ENCODE data around the gene ALX4.

The ALX4 gene

GRCh38 chr11:44281151-44281550 is 28.8 kb downstream of the ALX4 start:
- no peak overlapping the region for H3K4me3 ChIP-seq (ENCODE audit: low read depth in 1 of 2, low read length in 2 of 2)
- no peaks in the 10 kb centered on the region for H3K9me3 ChIP-seq (ENCODE audit: control insufficient read depth in 1 of 2, low read length in 2 of 2)
- H3K36me3 ChIP-seq (ENCODE audit: control insufficient read depth in 1 of 2, insufficient read depth in 2 of 2, low read length in 2 of 2): no peaks in the 10 kb centered on the region
- H3K9ac ChIP-seq (ENCODE audit: low read depth in 1 of 2, low read length in 2 of 2): no peak overlapping the region
- no peak overlapping the region for H3K27ac ChIP-seq (ENCODE audit: low read depth, low read length)
- H3K4me1 ChIP-seq (ENCODE audit: control insufficient read depth in 1 of 2, insufficient read depth in 2 of 2, low read length in 2 of 2): no peaks in the 10 kb centered on the region
- H3K27me3 ChIP-seq (ENCODE audit: control insufficient read depth in 1 of 2, insufficient read depth in 2 of 2, low read length in 2 of 2): no peaks in the 10 kb centered on the region

- Histone ChIP-seq H3K36me3 (ENCODE audit: control insufficient read depth in 1 of 2, insufficient read depth in 2 of 2, low read length in 2 of 2) (no peaks in the 10 kb centered on the region), H3K9me3 (ENCODE audit: control insufficient read depth in 1 of 2, low read length in 2 of 2) (no peaks in the 10 kb centered on the region), H3K4me3 (ENCODE audit: low read depth in 1 of 2, low read length in 2 of 2) (no peak overlapping the region), H3K27ac (ENCODE audit: low read depth, low read length) (no peak overlapping the region), H3K4me1 (ENCODE audit: control insufficient read depth in 1 of 2, insufficient read depth in 2 of 2, low read length in 2 of 2) (no peaks in the 10 kb centered on the region), H3K9ac (ENCODE audit: low read depth in 1 of 2, low read length in 2 of 2) (no peak overlapping the region), H3K27me3 (ENCODE audit: control insufficient read depth in 1 of 2, insufficient read depth in 2 of 2, low read length in 2 of 2) (no peaks in the 10 kb centered on the region)
Measured at GRCh38 chr11:44280257-44280656, 29.7 kb downstream of the ALX4 start.

GRCh38 chr11:44279483-44279882 is 30.5 kb downstream of the ALX4 start:
- no peak overlapping the region for H3K4me3 ChIP-seq (ENCODE audit: low read depth in 1 of 2, low read length in 2 of 2)
- H3K27me3 ChIP-seq (ENCODE audit: control insufficient read depth in 1 of 2, insufficient read depth in 2 of 2, low read length in 2 of 2): no peaks in the 10 kb centered on the region
- H3K9ac ChIP-seq (ENCODE audit: low read depth in 1 of 2, low read length in 2 of 2): no peak overlapping the region
- no peaks in the 10 kb centered on the region for H3K4me1 ChIP-seq (ENCODE audit: control insufficient read depth in 1 of 2, insufficient read depth in 2 of 2, low read length in 2 of 2)
- no peak overlapping the region for H3K27ac ChIP-seq (ENCODE audit: low read depth, low read length)
- no peaks in the 10 kb centered on the region for H3K9me3 ChIP-seq (ENCODE audit: control insufficient read depth in 1 of 2, low read length in 2 of 2)
- H3K36me3 ChIP-seq (ENCODE audit: control insufficient read depth in 1 of 2, insufficient read depth in 2 of 2, low read length in 2 of 2): no peaks in the 10 kb centered on the region

GRCh38 chr11:44277196-44278090 is 32.5 kb downstream of the ALX4 start:
- no peak overlapping the region for H3K9ac ChIP-seq (ENCODE audit: low read depth in 1 of 2, low read length in 2 of 2)
- H3K36me3 ChIP-seq (ENCODE audit: control insufficient read depth in 1 of 2, insufficient read depth in 2 of 2, low read length in 2 of 2): no peaks in the 10 kb centered on the region
- H3K9me3 ChIP-seq (ENCODE audit: control insufficient read depth in 1 of 2, low read length in 2 of 2): no peaks in the 10 kb centered on the region
- H3K27me3 ChIP-seq (ENCODE audit: control insufficient read depth in 1 of 2, insufficient read depth in 2 of 2, low read length in 2 of 2): no peaks in the 10 kb centered on the region
- H3K27ac ChIP-seq (ENCODE audit: low read depth, low read length): no peak overlapping the region
- no peak overlapping the region for H3K4me3 ChIP-seq (ENCODE audit: low read depth in 1 of 2, low read length in 2 of 2)
- H3K4me1 ChIP-seq (ENCODE audit: control insufficient read depth in 1 of 2, insufficient read depth in 2 of 2, low read length in 2 of 2): no peaks in the 10 kb centered on the region

- Histone ChIP-seq H3K27me3 (ENCODE audit: control insufficient read depth in 1 of 2, insufficient read depth in 2 of 2, low read length in 2 of 2) (no peaks in the 10 kb centered on the region), H3K4me1 (ENCODE audit: control insufficient read depth in 1 of 2, insufficient read depth in 2 of 2, low read length in 2 of 2) (no peaks in the 10 kb centered on the region), H3K36me3 (ENCODE audit: control insufficient read depth in 1 of 2, insufficient read depth in 2 of 2, low read length in 2 of 2) (no peaks in the 10 kb centered on the region), H3K4me3 (ENCODE audit: low read depth in 1 of 2, low read length in 2 of 2) (no peak overlapping the region), H3K27ac (ENCODE audit: low read depth, low read length) (no peak overlapping the region), H3K9me3 (ENCODE audit: control insufficient read depth in 1 of 2, low read length in 2 of 2) (no peaks in the 10 kb centered on the region), H3K9ac (ENCODE audit: low read depth in 1 of 2, low read length in 2 of 2) (no peak overlapping the region)
Measured at GRCh38 chr11:44275961-44276550, 33.9 kb downstream of the ALX4 start.

- H3K4me3 ChIP-seq (ENCODE audit: low read depth in 1 of 2, low read length in 2 of 2): no peak overlapping the region
- no peaks in the 10 kb centered on the region for H3K27me3 ChIP-seq (ENCODE audit: control insufficient read depth in 1 of 2, insufficient read depth in 2 of 2, low read length in 2 of 2)
- no peaks in the 10 kb centered on the region for H3K36me3 ChIP-seq (ENCODE audit: control insufficient read depth in 1 of 2, insufficient read depth in 2 of 2, low read length in 2 of 2)
- no peak overlapping the region for H3K27ac ChIP-seq (ENCODE audit: low read depth, low read length)
- no peaks in the 10 kb centered on the region for H3K9me3 ChIP-seq (ENCODE audit: control insufficient read depth in 1 of 2, low read length in 2 of 2)
- H3K9ac ChIP-seq (ENCODE audit: low read depth in 1 of 2, low read length in 2 of 2): no peak overlapping the region
- no peaks in the 10 kb centered on the region for H3K4me1 ChIP-seq (ENCODE audit: control insufficient read depth in 1 of 2, insufficient read depth in 2 of 2, low read length in 2 of 2)
Measured at GRCh38 chr11:44275241-44275640, 34.7 kb downstream of the ALX4 start.

GRCh38 chr11:44274404-44274803 is 35.5 kb downstream of the ALX4 start:
- H3K36me3 ChIP-seq (ENCODE audit: control insufficient read depth in 1 of 2, insufficient read depth in 2 of 2, low read length in 2 of 2): no peaks in the 10 kb centered on the region
- no peak overlapping the region for H3K4me3 ChIP-seq (ENCODE audit: low read depth in 1 of 2, low read length in 2 of 2)
- no peaks in the 10 kb centered on the region for H3K27me3 ChIP-seq (ENCODE audit: control insufficient read depth in 1 of 2, insufficient read depth in 2 of 2, low read length in 2 of 2)
- no peaks in the 10 kb centered on the region for H3K9me3 ChIP-seq (ENCODE audit: control insufficient read depth in 1 of 2, low read length in 2 of 2)
- H3K4me1 ChIP-seq (ENCODE audit: control insufficient read depth in 1 of 2, insufficient read depth in 2 of 2, low read length in 2 of 2): no peaks in the 10 kb centered on the region
- H3K27ac ChIP-seq (ENCODE audit: low read depth, low read length): no peak overlapping the region
- no peak overlapping the region for H3K9ac ChIP-seq (ENCODE audit: low read depth in 1 of 2, low read length in 2 of 2)

- H3K36me3 ChIP-seq (ENCODE audit: control insufficient read depth in 1 of 2, insufficient read depth in 2 of 2, low read length in 2 of 2): no peaks in the 10 kb centered on the region
- no peak overlapping the region for H3K9ac ChIP-seq (ENCODE audit: low read depth in 1 of 2, low read length in 2 of 2)
- H3K4me1 ChIP-seq (ENCODE audit: control insufficient read depth in 1 of 2, insufficient read depth in 2 of 2, low read length in 2 of 2): no peaks in the 10 kb centered on the region
- no peaks in the 10 kb centered on the region for H3K27me3 ChIP-seq (ENCODE audit: control insufficient read depth in 1 of 2, insufficient read depth in 2 of 2, low read length in 2 of 2)
- H3K4me3 ChIP-seq (ENCODE audit: low read depth in 1 of 2, low read length in 2 of 2): no peak overlapping the region
- no peak overlapping the region for H3K27ac ChIP-seq (ENCODE audit: low read depth, low read length)
- H3K9me3 ChIP-seq (ENCODE audit: control insufficient read depth in 1 of 2, low read length in 2 of 2): no peaks in the 10 kb centered on the region
Measured at GRCh38 chr11:44271286-44271685, 38.7 kb downstream of the ALX4 start.

GRCh38 chr11:44270403-44271273 is 39.3 kb downstream of the ALX4 start:
- H3K36me3 ChIP-seq (ENCODE audit: control insufficient read depth in 1 of 2, insufficient read depth in 2 of 2, low read length in 2 of 2): no peaks in the 10 kb centered on the region
- H3K4me3 ChIP-seq (ENCODE audit: low read depth in 1 of 2, low read length in 2 of 2): no peak overlapping the region
- no peaks in the 10 kb centered on the region for H3K4me1 ChIP-seq (ENCODE audit: control insufficient read depth in 1 of 2, insufficient read depth in 2 of 2, low read length in 2 of 2)
- no peaks in the 10 kb centered on the region for H3K9me3 ChIP-seq (ENCODE audit: control insufficient read depth in 1 of 2, low read length in 2 of 2)
- H3K27ac ChIP-seq (ENCODE audit: low read depth, low read length): no peak overlapping the region
- no peaks in the 10 kb centered on the region for H3K27me3 ChIP-seq (ENCODE audit: control insufficient read depth in 1 of 2, insufficient read depth in 2 of 2, low read length in 2 of 2)
- no peak overlapping the region for H3K9ac ChIP-seq (ENCODE audit: low read depth in 1 of 2, low read length in 2 of 2)

Data from duodenal mucosa (tissue), 2 donors.